Right lobe of liver (tissue), 6 donors: ENCODE measurements around the gene GABRB3. TPM values are rescaled to one million over a fixed set of nuclear protein-coding genes. Genes with fewer than 3 reads are reported as not detected.

Experiments used
- ATAC-seq, 4 donors: fragments of 200-7000 bp; cut with Tn5 transposase; one replicate each; pipeline ENCODE4 v1.9.1; 2020; ENCODE audit warnings: mild to moderate bottlenecking in 4 of 4, moderate library complexity in 4 of 4
- DNase-seq, 3 donors: peaks; one replicate each; pipeline ENCODE4 v3.0.0-alpha.2; 2020
- H3K27ac ChIP-seq, 3 donors: fragments of 200-600 bp; one replicate each; pipeline ENCODE4 v1.8.0; 2022
- H3K27me3 ChIP-seq, 2 donors: fragments of 200-600 bp; one replicate each; pipeline ENCODE4 v1.8.0; 2022
- H3K36me3 ChIP-seq, 4 donors: fragments of 200-600 bp; sonication (generic) in 1 of 4; one replicate each; pipeline versions ENCODE4 v1.5.1 to v1.8.0; 2017 to 2022; ENCODE audit warnings: control low read depth in 1 of 4
- H3K4me1 ChIP-seq, 4 donors: fragments of 200-600 bp; sonication (generic) in 1 of 4; one replicate each; pipeline versions ENCODE4 v1.5.1 to v1.8.0; 2017 to 2022; ENCODE audit warnings: control low read depth in 1 of 4
- H3K4me3 ChIP-seq, 3 donors: fragments of 200-600 bp; one replicate each; pipeline ENCODE4 v1.8.0; 2022
- H3K9me3 ChIP-seq, 4 donors: fragments of 200-600 bp; sonication (generic) in 1 of 4; one replicate each; pipeline versions ENCODE4 v1.5.1 to v1.8.0; 2017 to 2022; ENCODE audit warnings: control low read depth in 1 of 4
- POLR2A ChIP-seq: fragments of 450-650 bp; IDR thresholded peaks from one replicate; pipeline ENCODE4 v1.6.1; 2017; ENCODE audit warnings: antibody characterized with exemption, mild to moderate bottlenecking
- WGBS: methylation state at CpG from one replicate; pipeline ENCODE4 v1.1.6; 2018; ENCODE audit warnings: low coverage, low lambda C conversion rate; ENCODE audit not compliant: insufficient coverage; ENCODE audit errors: missing lambda C conversion rate; 5-methylcytosine and 5-hydroxymethylcytosine counted together
- intact Hi-C, 2 donors: fragments of 100-400 bp; cut with DNase I; formaldehyde crosslinking; loops; one replicate each; pipeline versions ENCODE4 v1.11.2 to v1.14.1; 2022
- total RNA-seq, 6 experiments: library from RNA; depleted of rRNA in 2 of 6; stranded (reverse); fragments of >200 nt in 2 of 6; fragmentation: NEBNext Ultra II Directional in 3 of 6; extraction: Animal tissue kit (Norgen Biotek cat#: 25700) in 3 of 6; gene quantifications; one replicate each; pipeline versions ENCODE4 v1.1.0 to v1.2.4, GENCODE V29; 2016 to 2023
- TF ChIP-seq, protein P1 (sequence below), 4 donors: fragments of 200-600 bp in 3 of 4; fragments of 450-650 bp in 1 of 4; IDR thresholded peaks; one replicate each; pipeline versions ENCODE4 v1.5.1 to v1.8.0; 2016 to 2022; ENCODE audit warnings: antibody characterized with exemption in 4 of 4, mild to moderate bottlenecking in 2 of 4
- donor health status: DM: no; HTN: yes; CAD: no.
- donor health status: DM: no; HTN: no; CAD: no.
- donor health status: DM: no; HTN: no; CAD: no.
- donor health status: DM: no; HTN: yes; CAD: no.
- donor health status: DM: no; HTN: yes; CAD: no.

The GABRB3 gene
- total RNA-seq, 6 experiments from 2014 or later, result 0.49 to 2.7 (median 1.4) TPM

DNA sequence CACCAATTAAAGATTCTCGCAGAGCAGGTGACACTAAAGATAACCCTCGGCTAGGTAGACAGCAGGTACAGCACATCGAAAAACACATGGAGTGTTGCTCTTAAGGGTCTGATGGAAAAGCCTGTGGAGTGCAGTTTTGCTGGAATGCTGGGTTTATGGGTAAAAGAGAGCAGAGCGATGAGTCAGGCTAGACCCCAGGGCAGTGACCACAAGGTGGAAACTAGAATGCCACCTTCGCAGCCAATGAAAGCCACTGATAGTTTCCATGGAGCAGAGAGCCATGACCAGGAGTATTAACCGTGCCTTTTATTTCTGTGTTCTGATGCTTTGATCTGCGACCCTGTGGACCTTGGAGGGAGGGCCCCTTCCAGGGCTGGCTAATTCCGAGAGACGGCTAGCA lies 149.8 kb downstream of the GABRB3 start:
- DNase-seq, result no peak
- Histone ChIP-seq H3K27ac (no peak overlapping the region), H3K4me1 (no peaks in the 10 kb centered on the region), H3K9me3 (no peaks in the 10 kb centered on the region), H3K36me3 (no peaks in the 10 kb centered on the region), H3K4me3 (no peak overlapping the region), H3K27me3 (no peaks in the 10 kb centered on the region)
- WGBS, result 76% methylated on average over 3 of the region's 9 CpGs
- TF ChIP-seq, protein P1, sequence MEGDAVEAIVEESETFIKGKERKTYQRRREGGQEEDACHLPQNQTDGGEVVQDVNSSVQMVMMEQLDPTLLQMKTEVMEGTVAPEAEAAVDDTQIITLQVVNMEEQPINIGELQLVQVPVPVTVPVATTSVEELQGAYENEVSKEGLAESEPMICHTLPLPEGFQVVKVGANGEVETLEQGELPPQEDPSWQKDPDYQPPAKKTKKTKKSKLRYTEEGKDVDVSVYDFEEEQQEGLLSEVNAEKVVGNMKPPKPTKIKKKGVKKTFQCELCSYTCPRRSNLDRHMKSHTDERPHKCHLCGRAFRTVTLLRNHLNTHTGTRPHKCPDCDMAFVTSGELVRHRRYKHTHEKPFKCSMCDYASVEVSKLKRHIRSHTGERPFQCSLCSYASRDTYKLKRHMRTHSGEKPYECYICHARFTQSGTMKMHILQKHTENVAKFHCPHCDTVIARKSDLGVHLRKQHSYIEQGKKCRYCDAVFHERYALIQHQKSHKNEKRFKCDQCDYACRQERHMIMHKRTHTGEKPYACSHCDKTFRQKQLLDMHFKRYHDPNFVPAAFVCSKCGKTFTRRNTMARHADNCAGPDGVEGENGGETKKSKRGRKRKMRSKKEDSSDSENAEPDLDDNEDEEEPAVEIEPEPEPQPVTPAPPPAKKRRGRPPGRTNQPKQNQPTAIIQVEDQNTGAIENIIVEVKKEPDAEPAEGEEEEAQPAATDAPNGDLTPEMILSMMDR (IDR thresholded peaks at IDR 0.05), result no peak
- TF ChIP-seq POLR2A, result no peak
- intact Hi-C loops, result no loop called here
- ATAC-seq, result no peak

DNA sequence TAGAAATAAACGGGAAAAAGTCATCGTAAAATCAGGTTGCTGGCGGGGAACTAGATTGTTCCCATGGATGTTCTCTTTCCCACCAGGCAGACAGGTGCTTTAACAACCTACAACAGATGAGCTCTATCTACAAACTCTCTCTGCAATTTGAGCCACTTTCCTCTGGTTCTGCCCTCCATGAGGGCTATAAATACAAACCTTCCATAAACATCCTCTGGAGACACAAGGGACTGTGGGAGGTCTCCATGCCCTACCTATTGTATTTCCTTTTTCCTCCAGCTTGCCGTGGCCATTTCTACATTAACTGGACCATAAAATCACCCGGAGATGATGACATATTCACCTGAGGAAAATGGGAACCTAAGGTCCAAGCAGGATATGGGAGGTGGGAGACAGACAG lies 151.1 kb downstream of the GABRB3 start:
- Histone ChIP-seq H3K4me3 (no peak overlapping the region), H3K9me3 (no peaks in the 10 kb centered on the region), H3K27ac (no peak overlapping the region), H3K4me1 (no peaks in the 10 kb centered on the region), H3K27me3 (no peaks in the 10 kb centered on the region), H3K36me3 (no peaks in the 10 kb centered on the region)
- no peak for TF ChIP-seq POLR2A
- TF ChIP-seq, protein P1 (IDR thresholded peaks at IDR 0.05), result no peak
- ATAC-seq (no peak), DNase-seq (no peak)
- intact Hi-C loops, result no loop called here
- 59% methylated on average over 5 of the region's 5 CpGs for WGBS

DNA sequence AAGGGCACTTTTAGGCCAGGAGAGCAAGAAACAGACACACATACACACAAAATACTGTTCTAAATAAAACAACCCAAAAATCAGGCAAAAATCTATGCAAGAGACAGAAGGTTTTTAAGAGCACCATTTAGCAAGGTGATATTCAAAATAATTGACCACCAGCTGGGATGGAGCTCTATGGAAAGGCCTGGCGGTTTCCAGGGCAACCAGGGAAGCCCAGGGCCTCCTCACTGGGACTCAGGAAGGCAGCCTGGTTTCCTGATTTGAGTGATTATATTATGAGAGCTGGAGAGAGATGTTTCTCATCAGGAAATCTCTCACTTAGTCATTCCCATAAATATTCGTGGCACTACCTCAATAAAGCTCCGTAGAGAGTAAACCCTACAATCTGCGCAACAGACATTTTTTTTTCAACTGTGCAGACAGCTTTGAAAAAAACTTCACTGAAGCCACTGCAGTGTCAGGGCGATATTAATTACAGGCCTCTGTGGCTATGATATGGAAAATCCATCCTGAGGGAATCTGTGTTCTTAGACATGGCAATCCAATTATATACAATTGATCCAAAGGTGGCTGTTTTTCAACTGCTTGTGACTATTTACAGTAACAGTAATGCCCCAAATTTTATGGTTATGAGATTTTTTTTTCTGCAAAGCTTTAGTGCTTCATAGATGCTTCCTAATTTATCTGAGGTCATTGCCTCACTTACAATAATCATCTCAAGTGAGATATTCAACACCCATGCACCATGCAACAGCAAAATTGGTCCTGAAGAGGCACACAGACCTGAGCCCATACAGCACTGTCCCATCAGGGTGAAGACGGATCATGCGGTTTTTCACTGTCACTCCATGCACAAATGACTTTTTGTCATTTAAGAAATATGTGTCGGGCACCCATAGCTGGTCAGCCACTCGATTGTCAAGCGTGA lies 152.1 kb downstream of the GABRB3 start:
- intact Hi-C loops, result no loop called here

DNA sequence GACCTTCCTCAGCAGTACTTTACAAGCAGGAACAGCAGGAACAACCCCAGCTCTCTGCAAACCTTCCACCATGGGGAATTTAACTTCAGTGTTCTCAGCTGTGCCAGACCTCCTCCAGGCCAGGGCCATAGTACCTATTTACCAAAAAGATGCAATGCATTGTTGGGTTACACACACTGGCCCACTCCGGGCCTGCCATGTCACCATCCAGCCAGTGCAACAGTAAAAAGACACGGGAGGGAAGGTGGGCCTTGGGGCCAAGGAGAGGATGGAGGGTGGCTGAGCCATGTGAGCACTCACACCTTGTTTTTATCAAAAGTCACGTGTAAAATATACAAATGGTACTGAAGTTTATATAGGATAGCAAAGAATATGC lies 157.0 kb downstream of the GABRB3 start:
- H3K27ac ChIP-seq, result no peak overlapping the region
- no peak overlapping the region for H3K4me3 ChIP-seq
- H3K9me3 ChIP-seq, result no peaks in the 10 kb centered on the region
- no peak for DNase-seq
- TF ChIP-seq, protein P1 (IDR thresholded peaks at IDR 0.05), result no peak
- TF ChIP-seq POLR2A, result no peak
- intact Hi-C loops, result no loop called here
- H3K27me3 ChIP-seq, result no peaks in the 10 kb centered on the region
- WGBS, result 61% methylated on average over 3 of the region's 3 CpGs
- ATAC-seq, result no peak
- no peaks in the 10 kb centered on the region for H3K36me3 ChIP-seq
- no peaks in the 10 kb centered on the region for H3K4me1 ChIP-seq

More for the DNA sequence above, 152.1 kb downstream of the GABRB3 start:
- Histone ChIP-seq H3K9me3 (no peaks in the 10 kb centered on the region), H3K36me3 (no peaks in the 10 kb centered on the region), H3K4me3 (no peak overlapping the region), H3K27me3 (no peaks in the 10 kb centered on the region), H3K4me1 (no peaks in the 10 kb centered on the region), H3K27ac (no peak overlapping the region)
- 57% methylated on average over 10 of the region's 10 CpGs for WGBS
- DNase-seq (no peak), ATAC-seq (no peak)
- no peak for TF ChIP-seq POLR2A
- TF ChIP-seq, protein P1 (IDR thresholded peaks at IDR 0.05), result no peak
